WTC11 (cell line): Measurements from ENCODE around the gene AIF1. TPM values are rescaled to one million over a fixed set of nuclear protein-coding genes. Genes with fewer than 3 reads are reported as not detected.

Experiments
- ATAC-seq: fragments of 200-7000 bp; cut with Tn5 transposase; 2 replicates; pipeline ENCODE4 v1.10.0; 2021; ENCODE audit warnings: mild to moderate bottlenecking, moderate library complexity
- CTCF ChIA-PET: fragments of 300-600 bp; sonication (Branson Sonifier 250); formaldehyde crosslinking; loops from one replicate; lab custom pipeline; 2021; ENCODE audit warnings: antibody characterized with exemption; lab: Charles Lee
- POLR2A ChIA-PET: fragments of 350-600 bp; sonication (Branson Sonifier 250); formaldehyde crosslinking; loops from one replicate; lab custom pipeline; 2021; ENCODE audit warnings: antibody characterized with exemption; lab: Charles Lee
- DNase-seq: peaks from one replicate; pipeline ENCODE4 v3.0.0; 2021; ENCODE audit warnings: low spot score
- H3K27ac Mint-ChIP-seq: 2 replicates; pipeline ENCODE4 v1.8.0; 2021; ENCODE audit warnings: mixed read lengths
- H3K27me3 Mint-ChIP-seq: 2 replicates; pipeline ENCODE4 v1.8.0; 2021; ENCODE audit warnings: low read depth, mild to moderate bottlenecking, moderate library complexity, mixed read lengths
- H3K36me3 Mint-ChIP-seq: 2 replicates; pipeline ENCODE4 v1.8.0; 2021; ENCODE audit warnings: mixed read lengths
- H3K4me1 Mint-ChIP-seq: 2 replicates; pipeline ENCODE4 v1.8.0; 2022; ENCODE audit warnings: mixed read lengths
- H3K4me3 Mint-ChIP-seq: 2 replicates; pipeline ENCODE4 v1.8.0; 2021; ENCODE audit warnings: mild to moderate bottlenecking, moderate library complexity, mixed read lengths
- H3K9me3 Mint-ChIP-seq: 2 replicates; pipeline ENCODE4 v1.8.0; 2021; ENCODE audit warnings: mixed read lengths
- ARID4B ChIP-seq: sonication (generic); formaldehyde crosslinking; IDR thresholded peaks from 2 replicates; pipeline ENCODE4 v1.8.0; 2023; ENCODE audit warnings: missing genetic modification reagents, mild to moderate bottlenecking, borderline replicate concordance
- CBFB ChIP-seq: sonication (generic); formaldehyde crosslinking; IDR thresholded peaks from 2 replicates; pipeline ENCODE4 v1.8.1; 2022; ENCODE audit warnings: mild to moderate bottlenecking, low read depth, missing genetic modification reagents
- CREB1 ChIP-seq: sonication (generic); formaldehyde crosslinking; IDR thresholded peaks from 2 replicates; pipeline ENCODE4 v1.8.0; 2023; ENCODE audit warnings: mild to moderate bottlenecking, missing genetic modification reagents
- FOXJ3 ChIP-seq: sonication (generic); formaldehyde crosslinking; IDR thresholded peaks from 2 replicates; pipeline ENCODE4 v1.9.0; 2021; ENCODE audit warnings: missing genetic modification reagents, mild to moderate bottlenecking, borderline replicate concordance
- GABPB1 ChIP-seq: sonication (generic); formaldehyde crosslinking; IDR thresholded peaks from 2 replicates; pipeline ENCODE4 v1.8.1; 2023; ENCODE audit warnings: mild to moderate bottlenecking, missing genetic modification reagents
- GRHL2 ChIP-seq: fragments of 250-450 bp; sonication (Bioruptor Pico); IDR thresholded peaks from 2 replicates; pipeline ENCODE4 v1.8.0; 2022; ENCODE audit warnings: mild to moderate bottlenecking, moderate library complexity; ENCODE audit not compliant: insufficient replicate concordance, severe bottlenecking
- HMGA2 ChIP-seq: fragments of 250-450 bp; sonication (Bioruptor Pico); IDR thresholded peaks from 2 replicates; pipeline ENCODE4 v1.4.0; 2021; ENCODE audit warnings: mild to moderate bottlenecking, moderate library complexity
- MLX ChIP-seq: sonication (generic); formaldehyde crosslinking; IDR thresholded peaks from 2 replicates; pipeline ENCODE4 v1.8.1; 2023; ENCODE audit warnings: mild to moderate bottlenecking, missing genetic modification reagents, moderate library complexity
- NFYB ChIP-seq: sonication (generic); formaldehyde crosslinking; conservative IDR thresholded peaks from 2 replicates; pipeline ENCODE4 v1.8.0; 2022; ENCODE audit warnings: low read depth, missing genetic modification reagents
- NR3C1 ChIP-seq: sonication (generic); formaldehyde crosslinking; conservative IDR thresholded peaks from 2 replicates; pipeline ENCODE4 v1.8.1; 2023; ENCODE audit warnings: low read depth, mild to moderate bottlenecking, missing genetic modification reagents
- SMAD4 ChIP-seq: sonication (generic); formaldehyde crosslinking; IDR thresholded peaks from 2 replicates; pipeline ENCODE4 v1.8.0; 2022; ENCODE audit warnings: mild to moderate bottlenecking, missing genetic modification reagents
- STAT6 ChIP-seq: sonication (generic); formaldehyde crosslinking; conservative IDR thresholded peaks from 2 replicates; pipeline ENCODE4 v1.8.1; 2023; ENCODE audit warnings: mild to moderate bottlenecking, low read depth, missing genetic modification reagents, moderate library complexity
- TEAD1 ChIP-seq: sonication (generic); formaldehyde crosslinking; IDR thresholded peaks from 2 replicates; pipeline ENCODE4 v1.8.0; 2022; ENCODE audit warnings: mild to moderate bottlenecking, missing genetic modification reagents
- TEAD4 ChIP-seq: sonication (generic); formaldehyde crosslinking; IDR thresholded peaks from 2 replicates; pipeline ENCODE4 v1.8.0; 2022; ENCODE audit warnings: mild to moderate bottlenecking, missing genetic modification reagents
- ZNF138 ChIP-seq: sonication (generic); formaldehyde crosslinking; conservative IDR thresholded peaks from 2 replicates; pipeline ENCODE4 v1.8.1; 2022; ENCODE audit warnings: mild to moderate bottlenecking, moderate library complexity, missing genetic modification reagents
- ZNF232 ChIP-seq: sonication (generic); formaldehyde crosslinking; IDR thresholded peaks from 2 replicates; pipeline ENCODE4 v1.8.0; 2022; ENCODE audit warnings: mild to moderate bottlenecking, missing genetic modification reagents
- ZNF396 ChIP-seq: fragments of 250-450 bp; sonication (Bioruptor Pico); IDR thresholded peaks from 2 replicates; pipeline ENCODE4 v1.8.0; 2021; ENCODE audit warnings: mild to moderate bottlenecking, moderate library complexity, borderline replicate concordance
- ZNF416 ChIP-seq: fragments of 250-450 bp; sonication (Bioruptor Pico); IDR thresholded peaks from 2 replicates; pipeline ENCODE4 v1.9.0; 2021; ENCODE audit warnings: mild to moderate bottlenecking, inconsistent platforms
- ZNF512 ChIP-seq: sonication (generic); formaldehyde crosslinking; IDR thresholded peaks from 2 replicates; pipeline ENCODE4 v1.8.1; 2022; ENCODE audit warnings: missing genetic modification reagents, borderline replicate concordance
- total RNA-seq: library from RNA; stranded (reverse); gene quantifications from 3 replicates; pipeline ENCODE4 v1.2.3, GENCODE V29; 2021
- TF ChIP-seq, protein P1 (sequence below): sonication (generic); formaldehyde crosslinking; IDR thresholded peaks from 2 replicates; pipeline ENCODE4 v1.8.0; 2022; ENCODE audit warnings: mild to moderate bottlenecking, missing genetic modification reagents
- TF ChIP-seq, protein P2 (sequence below): sonication (generic); formaldehyde crosslinking; conservative IDR thresholded peaks from 2 replicates; pipeline ENCODE4 v1.8.1; 2022; ENCODE audit warnings: mild to moderate bottlenecking, missing genetic modification reagents

The AIF1 gene
- total RNA-seq, 1 experiment from 2014 or later, result 5.4 TPM

DNA sequence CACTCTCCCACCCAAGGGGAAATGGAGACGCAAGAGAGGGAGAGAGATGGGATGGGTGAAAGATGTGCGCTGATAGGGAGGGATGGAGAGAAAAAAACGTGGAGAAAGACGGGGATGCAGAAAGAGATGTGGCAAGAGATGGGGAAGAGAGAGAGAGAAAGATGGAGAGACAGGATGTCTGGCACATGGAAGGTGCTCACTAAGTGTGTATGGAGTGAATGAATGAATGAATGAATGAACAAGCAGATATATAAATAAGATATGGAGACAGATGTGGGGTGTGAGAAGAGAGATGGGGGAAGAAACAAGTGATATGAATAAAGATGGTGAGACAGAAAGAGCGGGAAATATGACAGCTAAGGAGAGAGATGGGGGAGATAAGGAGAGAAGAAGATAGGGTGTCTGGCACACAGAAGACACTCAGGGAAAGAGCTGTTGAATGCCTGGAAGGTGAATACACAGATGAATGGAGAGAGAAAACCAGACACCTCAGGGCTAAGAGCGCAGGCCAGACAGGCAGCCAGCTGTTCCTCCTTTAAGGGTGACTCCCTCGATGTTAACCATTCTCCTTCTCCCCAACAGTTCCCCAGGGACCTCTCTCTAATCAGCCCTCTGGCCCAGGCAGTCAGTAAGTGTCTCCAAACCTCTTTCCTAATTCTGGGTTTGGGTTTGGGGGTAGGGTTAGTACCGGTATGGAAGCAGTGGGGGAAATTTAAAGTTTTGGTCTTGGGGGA lies 38.9 kb upstream of the AIF1 start (continued):
- TF ChIP-seq, protein P1, sequence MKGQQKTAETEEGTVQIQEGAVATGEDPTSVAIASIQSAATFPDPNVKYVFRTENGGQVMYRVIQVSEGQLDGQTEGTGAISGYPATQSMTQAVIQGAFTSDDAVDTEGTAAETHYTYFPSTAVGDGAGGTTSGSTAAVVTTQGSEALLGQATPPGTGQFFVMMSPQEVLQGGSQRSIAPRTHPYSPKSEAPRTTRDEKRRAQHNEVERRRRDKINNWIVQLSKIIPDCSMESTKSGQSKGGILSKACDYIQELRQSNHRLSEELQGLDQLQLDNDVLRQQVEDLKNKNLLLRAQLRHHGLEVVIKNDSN, result no peak
- TF ChIP-seq HMGA2 (no peak), GRHL2 (no peak), CBFB (no peak), ZNF232 (no peak), FOXJ3 (CRISPR knock-in tag) (no peak)

DNA sequence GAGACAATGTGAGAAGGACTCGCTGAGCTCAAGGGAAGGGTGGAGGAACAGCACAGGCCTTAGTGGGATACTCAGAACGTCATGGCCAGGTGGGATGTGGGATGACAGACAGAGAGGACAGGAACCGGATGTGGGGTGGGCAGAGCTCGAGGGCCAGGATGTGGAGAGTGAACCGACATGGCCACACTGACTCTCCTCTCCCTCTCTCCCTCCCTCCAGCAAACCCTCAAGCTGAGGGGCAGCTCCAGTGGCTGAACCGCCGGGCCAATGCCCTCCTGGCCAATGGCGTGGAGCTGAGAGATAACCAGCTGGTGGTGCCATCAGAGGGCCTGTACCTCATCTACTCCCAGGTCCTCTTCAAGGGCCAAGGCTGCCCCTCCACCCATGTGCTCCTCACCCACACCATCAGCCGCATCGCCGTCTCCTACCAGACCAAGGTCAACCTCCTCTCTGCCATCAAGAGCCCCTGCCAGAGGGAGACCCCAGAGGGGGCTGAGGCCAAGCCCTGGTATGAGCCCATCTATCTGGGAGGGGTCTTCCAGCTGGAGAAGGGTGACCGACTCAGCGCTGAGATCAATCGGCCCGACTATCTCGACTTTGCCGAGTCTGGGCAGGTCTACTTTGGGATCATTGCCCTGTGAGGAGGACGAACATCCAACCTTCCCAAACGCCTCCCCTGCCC lies 38.0 kb upstream of the AIF1 start:
- no peaks in the 10 kb centered on the region for H3K9me3 Mint-ChIP-seq
- no peak overlapping the region for H3K4me3 Mint-ChIP-seq
- ATAC-seq, result no peak
- no peaks in the 10 kb centered on the region for H3K36me3 Mint-ChIP-seq
- H3K27me3 Mint-ChIP-seq, result peaks cover 55% of the 10 kb centered on the region
- ChIA-PET CTCF (interaction anchor here (0.7 to 15.1 kb wide), 5 partner anchors 9 to 31 kb away, joined by 4 to 293 read pairs (median 4); partner anchors contain the start of genes ATP6V1G2, LST1, NCR3 and NFKBIL1), POLR2A (interaction anchor here (0.5 kb wide), 1 partner anchor 158 kb away, joined by 3 read pairs; no protein-coding TSS in a partner anchor)
- H3K4me1 Mint-ChIP-seq, result peaks cover 42% of the 10 kb centered on the region
- H3K27ac Mint-ChIP-seq, result no peak overlapping the region
- DNase-seq, result no peak
- no peak for TF ChIP-seq NR3C1 (CRISPR knock-in tag)
- no peak for TF ChIP-seq CREB1 (CRISPR knock-in tag)
- TF ChIP-seq SMAD4 (CRISPR knock-in tag), result no peak
- TF ChIP-seq ZNF138 (CRISPR knock-in tag), result no peak

- H3K9me3 Mint-ChIP-seq, result no peaks in the 10 kb centered on the region
- POLR2A ChIA-PET, result no interaction called here
- peaks cover 60% of the 10 kb centered on the region for H3K27me3 Mint-ChIP-seq
- H3K4me1 Mint-ChIP-seq, result peaks cover 46% of the 10 kb centered on the region
- H3K36me3 Mint-ChIP-seq, result no peaks in the 10 kb centered on the region
- CTCF ChIA-PET, result interaction anchor here (1.5 to 15.1 kb wide), 3 partner anchors 20 to 31 kb away, joined by 6 to 293 read pairs (median 13); partner anchors contain the start of genes ATP6V1G2 and NCR3
- H3K27ac Mint-ChIP-seq, result no peak overlapping the region
- H3K4me3 Mint-ChIP-seq, result no peak overlapping the region
- ATAC-seq (no peak), DNase-seq (no peak)
- TF ChIP-seq, protein P2, sequence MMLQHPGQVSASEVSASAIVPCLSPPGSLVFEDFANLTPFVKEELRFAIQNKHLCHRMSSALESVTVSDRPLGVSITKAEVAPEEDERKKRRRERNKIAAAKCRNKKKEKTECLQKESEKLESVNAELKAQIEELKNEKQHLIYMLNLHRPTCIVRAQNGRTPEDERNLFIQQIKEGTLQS, result no peak
- TF ChIP-seq TEAD1 (CRISPR knock-in tag) (no peak), GABPB1 (CRISPR knock-in tag) (no peak), ZNF396 (CRISPR knock-in tag) (no peak), STAT6 (no peak), TEAD4 (no peak), MLX (no peak), ZNF512 (CRISPR knock-in tag) (no peak), ZNF416 (CRISPR knock-in tag) (no peak), ARID4B (no peak), NFYB (CRISPR knock-in tag) (no peak)
Measured at GRCh38 chr6:31577579-31577966, 37.5 kb upstream of the AIF1 start.
